Neural progenitor cell (in vitro differentiated cells): ENCODE results near the gene NXNL2.

Experiments used
- EZH2phosphoT487 ChIP-seq: fragments of 200-600 bp; sonication (generic); IDR thresholded peaks from 2 replicates; pipeline ENCODE4 v1.6.1; 2017; ENCODE audit warnings: antibody characterized with exemption
- TF ChIP-seq, protein P1 (sequence below): fragments of 200-600 bp; sonication (generic); IDR thresholded peaks from 2 replicates; pipeline ENCODE4 v1.5.1; 2017; ENCODE audit warnings: antibody characterized with exemption, mild to moderate bottlenecking

DNA sequence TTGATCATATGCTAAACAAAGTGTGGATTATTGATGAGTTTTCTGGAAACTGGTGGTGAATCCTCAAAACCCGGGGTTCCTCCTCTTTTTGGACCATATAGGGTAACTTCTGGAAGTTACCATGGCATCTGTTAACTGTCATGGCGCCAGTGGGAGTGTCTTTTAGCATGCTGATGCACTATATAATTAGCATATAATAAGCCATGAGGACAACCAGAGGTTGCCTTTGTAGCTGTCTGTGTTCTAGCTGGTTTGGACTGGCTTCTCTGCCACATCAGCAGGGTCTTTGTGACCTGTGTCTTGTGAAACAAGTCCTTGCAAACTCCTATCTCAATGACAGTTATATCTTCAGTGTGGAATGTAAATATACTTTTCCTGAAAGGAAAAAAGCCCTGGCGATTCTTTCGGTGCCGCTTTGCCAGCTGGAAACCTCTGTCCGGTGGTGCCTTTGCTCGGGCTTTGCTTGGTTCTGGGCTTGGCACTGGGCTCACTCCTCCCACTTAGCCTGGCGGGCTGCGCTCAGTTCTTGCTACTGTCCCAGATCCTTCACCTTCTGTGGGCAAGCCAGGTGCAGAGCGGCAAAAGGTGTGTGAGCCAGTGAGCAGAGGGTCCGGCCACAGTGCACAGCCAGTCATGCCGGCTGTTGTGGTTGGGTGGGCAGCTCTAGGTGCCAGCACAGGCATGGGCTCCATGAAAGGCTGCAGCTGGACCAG, 20.4 kb downstream of the NXNL2 start:
- TF ChIP-seq, protein P1, sequence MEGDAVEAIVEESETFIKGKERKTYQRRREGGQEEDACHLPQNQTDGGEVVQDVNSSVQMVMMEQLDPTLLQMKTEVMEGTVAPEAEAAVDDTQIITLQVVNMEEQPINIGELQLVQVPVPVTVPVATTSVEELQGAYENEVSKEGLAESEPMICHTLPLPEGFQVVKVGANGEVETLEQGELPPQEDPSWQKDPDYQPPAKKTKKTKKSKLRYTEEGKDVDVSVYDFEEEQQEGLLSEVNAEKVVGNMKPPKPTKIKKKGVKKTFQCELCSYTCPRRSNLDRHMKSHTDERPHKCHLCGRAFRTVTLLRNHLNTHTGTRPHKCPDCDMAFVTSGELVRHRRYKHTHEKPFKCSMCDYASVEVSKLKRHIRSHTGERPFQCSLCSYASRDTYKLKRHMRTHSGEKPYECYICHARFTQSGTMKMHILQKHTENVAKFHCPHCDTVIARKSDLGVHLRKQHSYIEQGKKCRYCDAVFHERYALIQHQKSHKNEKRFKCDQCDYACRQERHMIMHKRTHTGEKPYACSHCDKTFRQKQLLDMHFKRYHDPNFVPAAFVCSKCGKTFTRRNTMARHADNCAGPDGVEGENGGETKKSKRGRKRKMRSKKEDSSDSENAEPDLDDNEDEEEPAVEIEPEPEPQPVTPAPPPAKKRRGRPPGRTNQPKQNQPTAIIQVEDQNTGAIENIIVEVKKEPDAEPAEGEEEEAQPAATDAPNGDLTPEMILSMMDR, result no peak
- no peak for TF ChIP-seq EZH2phosphoT487
